Liver (tissue), 9 donors: ENCODE data around the gene KEAP1. TPM values are rescaled to one million over a fixed set of nuclear protein-coding genes. Genes with fewer than 3 reads are reported as not detected.
"Not testable (repeated sequence)": the region's sequence is repeated elsewhere in the genome, so short reads cannot be mapped to it uniquely, and the experiment has no call there.

ENCODE experiments used
- DNase-seq: peaks from one replicate; pipeline ENCODE4 v3.0.0-alpha.2; 2017; ENCODE audit warnings: low spot score
- H3K27ac ChIP-seq, 2 donors: one replicate each; pipeline ENCODE4 v1.7.0; 2013; ENCODE audit warnings: inconsistent platforms in 2 of 2, low read length in 2 of 2, control low read depth in 1 of 2, low read depth in 1 of 2, mild to moderate bottlenecking in 1 of 2
- H3K27me3 ChIP-seq, 4 donors: one replicate each; pipeline versions ENCODE4 v1.6.1 to v1.7.0; 2013; ENCODE audit warnings: low read length in 3 of 4, inconsistent platforms in 1 of 4, mild to moderate bottlenecking in 1 of 4, moderate library complexity in 1 of 4; ENCODE audit not compliant: control insufficient read depth in 4 of 4, insufficient read depth in 4 of 4
- H3K36me3 ChIP-seq, 4 donors: one replicate each; pipeline versions ENCODE4 v1.6.1 to v1.7.0; 2013; ENCODE audit warnings: low read length in 3 of 4, mild to moderate bottlenecking in 3 of 4, low read depth in 1 of 4, moderate library complexity in 1 of 4; ENCODE audit not compliant: control insufficient read depth in 4 of 4, insufficient read depth in 3 of 4
- H3K4me1 ChIP-seq, 4 donors: one replicate each; pipeline versions ENCODE4 v1.6.1 to v1.7.0; 2013; ENCODE audit warnings: low read length in 3 of 4, mild to moderate bottlenecking in 3 of 4, moderate library complexity in 1 of 4; ENCODE audit not compliant: control insufficient read depth in 4 of 4, insufficient read depth in 4 of 4
- H3K4me3 ChIP-seq, 3 donors: one replicate each; pipeline versions ENCODE4 v1.6.1 to v1.7.0; 2013; ENCODE audit warnings: low read length in 3 of 3, control low read depth in 1 of 3, low read depth in 1 of 3, mild to moderate bottlenecking in 1 of 3
- H3K9ac ChIP-seq, 2 donors: one replicate each; pipeline ENCODE4 v1.7.0; 2013; ENCODE audit warnings: low read length in 2 of 2, mild to moderate bottlenecking in 2 of 2, moderate library complexity in 2 of 2, control low read depth in 1 of 2, low read depth in 1 of 2
- H3K9me3 ChIP-seq, 4 donors: one replicate each; pipeline versions ENCODE4 v1.6.1 to v1.7.0; 2013; ENCODE audit warnings: low read length in 3 of 4; ENCODE audit not compliant: control insufficient read depth in 4 of 4
- EGR1 ChIP-seq, 2 donors: IDR thresholded peaks; 2 replicates each; pipeline ENCODE4 v1.6.1; 2016 to 2018; ENCODE audit warnings: antibody characterized with exemption in 2 of 2, low read depth in 2 of 2
- RAD21 ChIP-seq, 2 donors: IDR thresholded peaks; 2 replicates each; pipeline ENCODE4 v1.6.1; 2016; ENCODE audit warnings: antibody characterized with exemption in 2 of 2, mild to moderate bottlenecking in 2 of 2
- REST ChIP-seq: IDR thresholded peaks from 2 replicates; pipeline ENCODE4 v1.6.1; 2016; ENCODE audit warnings: antibody characterized with exemption, mild to moderate bottlenecking
- RXRA ChIP-seq, 2 donors: IDR thresholded peaks; 2 replicates each; pipeline ENCODE4 v1.6.1; 2017 to 2018; ENCODE audit warnings: antibody characterized with exemption in 2 of 2, mild to moderate bottlenecking in 1 of 2
- TAF1 ChIP-seq: conservative IDR thresholded peaks from 2 replicates; pipeline ENCODE4 v1.6.1; 2016; ENCODE audit warnings: antibody characterized with exemption, mild to moderate bottlenecking
- YY1 ChIP-seq: IDR thresholded peaks from 2 replicates; pipeline ENCODE4 v1.6.1; 2016; ENCODE audit warnings: antibody characterized with exemption, mild to moderate bottlenecking
- WGBS: extraction: QIAGEN DNeasy Blood & Tissue Kit; methylation state at CpG from one replicate; pipeline ENCODE4 v1.1.7; 2013; 5-methylcytosine and 5-hydroxymethylcytosine counted together
- polyA plus RNA-seq, 2 donors: library from polyadenylated mRNA; stranded (reverse) in 1 of 2; unstranded in 1 of 2; fragments of 200-250 nt in 1 of 2; fragments of >200 nt in 1 of 2; fragmentation: Nextera tagmentation in 1 of 2; extraction: Ambion mirVana in 1 of 2; gene quantifications; one replicate each; pipeline versions ENCODE4 v1.2.1 to v1.2.3, GENCODE V29; 2013 to 2015
- total RNA-seq, 2 donors: library from RNA; depleted of rRNA; stranded (reverse); fragments of >200 nt; gene quantifications; one replicate each; pipeline ENCODE4 v1.2.3, GENCODE V29; 2014
- TF ChIP-seq, protein P1 (sequence below): fragments of 150-350 bp; IDR thresholded peaks from 2 replicates; pipeline ENCODE4 v1.5.1; 2017; ENCODE audit warnings: improper control_type of control experiment, low read depth, low read length; ENCODE audit not compliant: missing input control
- TF ChIP-seq, protein P2 (sequence below): IDR thresholded peaks from 2 replicates; pipeline ENCODE4 v1.6.1; 2016; ENCODE audit warnings: antibody characterized with exemption
- donor health status: healthy.
- donor health status: healthy.
- donor health status: healthy.
- donor health status: healthy.
- donor health status: healthy.

The KEAP1 gene
- total and polyA plus RNA-seq, 4 donors: 44.3 to 62.3 (median 48.0) TPM

GRCh38 chr19:10552510-10553053 is 49.4 kb upstream of the KEAP1 start:
- peaks cover 28 to 66% (median 47%) of the 10 kb centered on the region in 4 donors for H3K36me3 ChIP-seq
- TF ChIP-seq TAF1: no peak
- WGBS: 75% methylated on average over 12 of the region's 12 CpGs
- no peaks in the 10 kb centered on the region for H3K9me3 ChIP-seq
- H3K4me1 ChIP-seq: no peaks in the 10 kb centered on the region
- no peak overlapping the region for H3K4me3 ChIP-seq
- no peak overlapping the region for H3K9ac ChIP-seq
- DNase-seq: no peak
- no peak overlapping the region for H3K27ac ChIP-seq
- no peaks in the 10 kb centered on the region for H3K27me3 ChIP-seq

GRCh38 chr19:10551698-10552301 is 48.6 kb upstream of the KEAP1 start:
- DNase-seq: no peak
- H3K36me3 ChIP-seq: peaks cover 30 to 68% (median 49%) of the 10 kb centered on the region in 4 donors
- H3K9ac ChIP-seq: no peak overlapping the region
- WGBS: 92% methylated on average over 12 of the region's 12 CpGs
- no peaks in the 10 kb centered on the region for H3K4me1 ChIP-seq
- no peaks in the 10 kb centered on the region for H3K9me3 ChIP-seq
- no peak overlapping the region for H3K27ac ChIP-seq
- no peaks in the 10 kb centered on the region for H3K27me3 ChIP-seq
- H3K4me3 ChIP-seq: no peak overlapping the region
- TF ChIP-seq, protein P1, sequence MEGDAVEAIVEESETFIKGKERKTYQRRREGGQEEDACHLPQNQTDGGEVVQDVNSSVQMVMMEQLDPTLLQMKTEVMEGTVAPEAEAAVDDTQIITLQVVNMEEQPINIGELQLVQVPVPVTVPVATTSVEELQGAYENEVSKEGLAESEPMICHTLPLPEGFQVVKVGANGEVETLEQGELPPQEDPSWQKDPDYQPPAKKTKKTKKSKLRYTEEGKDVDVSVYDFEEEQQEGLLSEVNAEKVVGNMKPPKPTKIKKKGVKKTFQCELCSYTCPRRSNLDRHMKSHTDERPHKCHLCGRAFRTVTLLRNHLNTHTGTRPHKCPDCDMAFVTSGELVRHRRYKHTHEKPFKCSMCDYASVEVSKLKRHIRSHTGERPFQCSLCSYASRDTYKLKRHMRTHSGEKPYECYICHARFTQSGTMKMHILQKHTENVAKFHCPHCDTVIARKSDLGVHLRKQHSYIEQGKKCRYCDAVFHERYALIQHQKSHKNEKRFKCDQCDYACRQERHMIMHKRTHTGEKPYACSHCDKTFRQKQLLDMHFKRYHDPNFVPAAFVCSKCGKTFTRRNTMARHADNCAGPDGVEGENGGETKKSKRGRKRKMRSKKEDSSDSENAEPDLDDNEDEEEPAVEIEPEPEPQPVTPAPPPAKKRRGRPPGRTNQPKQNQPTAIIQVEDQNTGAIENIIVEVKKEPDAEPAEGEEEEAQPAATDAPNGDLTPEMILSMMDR: peak; percentile 23
- TF ChIP-seq RAD21 (IDR thresholded peaks at IDR 0.05): peak in 1 of 2 donors; percentile 59
- no peak for TF ChIP-seq RXRA (IDR thresholded peaks at IDR 0.05)

DNA sequence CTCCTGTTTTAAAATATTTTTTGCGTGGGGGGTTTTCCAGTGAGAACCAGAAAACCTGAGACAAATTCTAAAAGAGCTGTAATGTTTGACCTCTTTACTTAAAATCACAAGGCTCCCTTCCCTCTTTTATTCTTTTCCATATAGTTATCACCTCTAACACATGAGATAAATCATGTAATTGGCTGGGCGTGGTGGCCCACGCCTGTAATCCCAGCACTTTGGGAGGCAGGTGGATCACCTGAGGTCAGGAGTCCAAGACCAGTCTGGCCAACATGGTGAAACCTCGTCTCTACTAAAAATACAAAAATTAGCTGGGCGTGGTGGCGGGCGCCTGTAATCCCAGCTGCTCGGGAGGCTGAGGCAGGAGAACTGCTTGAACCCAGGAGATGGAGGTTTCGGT is 47.9 kb upstream of the KEAP1 start:
- H3K4me3 ChIP-seq, H3K9ac ChIP-seq, DNase-seq, H3K27me3 ChIP-seq, H3K27ac ChIP-seq, H3K4me1 ChIP-seq, H3K9me3 ChIP-seq: not testable (repeated sequence)
- WGBS: 89% methylated on average over 9 of the region's 9 CpGs
- H3K36me3 ChIP-seq: peaks cover 33 to 67% (median 51%) of the 10 kb centered on the region in 4 donors

DNA sequence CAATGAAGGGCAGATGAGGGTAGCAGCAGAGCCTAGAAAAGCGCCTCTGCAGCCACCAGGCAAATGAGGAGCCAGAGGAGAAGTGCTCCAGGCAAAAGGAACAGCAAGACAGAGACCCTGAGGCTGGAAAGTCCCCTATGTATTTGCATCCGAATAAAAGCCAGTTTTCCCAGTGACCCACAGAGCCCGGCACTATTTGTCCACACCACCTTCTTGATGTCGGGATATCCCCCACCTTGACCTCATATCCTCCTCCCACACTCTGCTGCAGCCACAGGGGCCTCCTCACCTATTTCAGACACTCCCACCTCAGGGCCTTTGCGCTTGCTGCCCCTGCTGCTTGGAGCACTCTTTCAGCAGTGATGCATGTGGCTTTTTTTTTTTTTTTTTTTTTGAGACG is 47.2 kb upstream of the KEAP1 start:
- TF ChIP-seq, protein P2, sequence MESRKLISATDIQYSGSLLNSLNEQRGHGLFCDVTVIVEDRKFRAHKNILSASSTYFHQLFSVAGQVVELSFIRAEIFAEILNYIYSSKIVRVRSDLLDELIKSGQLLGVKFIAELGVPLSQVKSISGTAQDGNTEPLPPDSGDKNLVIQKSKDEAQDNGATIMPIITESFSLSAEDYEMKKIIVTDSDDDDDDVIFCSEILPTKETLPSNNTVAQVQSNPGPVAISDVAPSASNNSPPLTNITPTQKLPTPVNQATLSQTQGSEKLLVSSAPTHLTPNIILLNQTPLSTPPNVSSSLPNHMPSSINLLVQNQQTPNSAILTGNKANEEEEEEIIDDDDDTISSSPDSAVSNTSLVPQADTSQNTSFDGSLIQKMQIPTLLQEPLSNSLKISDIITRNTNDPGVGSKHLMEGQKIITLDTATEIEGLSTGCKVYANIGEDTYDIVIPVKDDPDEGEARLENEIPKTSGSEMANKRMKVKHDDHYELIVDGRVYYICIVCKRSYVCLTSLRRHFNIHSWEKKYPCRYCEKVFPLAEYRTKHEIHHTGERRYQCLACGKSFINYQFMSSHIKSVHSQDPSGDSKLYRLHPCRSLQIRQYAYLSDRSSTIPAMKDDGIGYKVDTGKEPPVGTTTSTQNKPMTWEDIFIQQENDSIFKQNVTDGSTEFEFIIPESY: no peak
- TF ChIP-seq YY1: no peak
- TF ChIP-seq, protein P1: no peak
- TF ChIP-seq RAD21 (IDR thresholded peaks at IDR 0.05): no peak
- TF ChIP-seq REST: no peak
- no peak for TF ChIP-seq EGR1 (IDR thresholded peaks at IDR 0.05; ENCODE audit: low read depth in 2 of 2)
- 95% methylated on average over 6 of the region's 6 CpGs for WGBS
- DNase-seq: no peak
- Histone ChIP-seq H3K4me1 (peaks cover 0 to 6% (median under 1%) of the 10 kb centered on the region in 4 donors), H3K27me3 (no peaks in the 10 kb centered on the region), H3K36me3 (peaks cover 33 to 60% (median 46%) of the 10 kb centered on the region in 4 donors), H3K9me3 (no peaks in the 10 kb centered on the region), H3K4me3 (no peak overlapping the region), H3K9ac (no peak overlapping the region), H3K27ac (no peak overlapping the region)
